Stimulated activated naive CD4-positive, alpha-beta T cell treated with Interleukin-2 at 50 U/mL for 16 hours (primary cell): ENCODE results near the gene ALX4.

Experiments
- DNase-seq: peaks from one replicate; lab custom pipeline; 2025; lab: John Stamatoyannopoulos, UW

Gene ALX4

GRCh38 chr11:44309478-44310205 is at the start of gene ALX4:
ALX4 (minus strand) TSS chr11:44310139; CDS start chr11:44310062, 77 bp downstream.
- DNase-seq = peak; percentile 13

- DNase-seq = no peak
Observed at GRCh38 chr11:44359162-44359561, 49.2 kb upstream of the ALX4 start.

GRCh38 chr11:44358713-44359112 is 48.8 kb upstream of the ALX4 start:
- DNase-seq = no peak

GRCh38 chr11:44357711-44358110 is 47.8 kb upstream of the ALX4 start:
- no peak for DNase-seq

GRCh38 chr11:44356351-44356750 is 46.4 kb upstream of the ALX4 start:
- DNase-seq = no peak

- DNase-seq = no peak
Observed at GRCh38 chr11:44351898-44352498, 42.1 kb upstream of the ALX4 start.

GRCh38 chr11:44351006-44351660 is 41.2 kb upstream of the ALX4 start:
- DNase-seq = no peak

GRCh38 chr11:44349328-44349727 is 39.4 kb upstream of the ALX4 start:
- no peak for DNase-seq

GRCh38 chr11:44348721-44349120 is 38.8 kb upstream of the ALX4 start:
- no peak for DNase-seq

GRCh38 chr11:44348114-44348513 is 38.2 kb upstream of the ALX4 start:
- no peak for DNase-seq

GRCh38 chr11:44347538-44347937 is 37.6 kb upstream of the ALX4 start:
- DNase-seq = no peak

GRCh38 chr11:44346983-44347382 is 37.0 kb upstream of the ALX4 start:
- no peak for DNase-seq

GRCh38 chr11:44345781-44346180 is 35.8 kb upstream of the ALX4 start:
- no peak for DNase-seq

- DNase-seq = no peak
Observed at GRCh38 chr11:44344921-44345320, 35.0 kb upstream of the ALX4 start.

GRCh38 chr11:44344423-44344820 is 34.5 kb upstream of the ALX4 start:
- DNase-seq = no peak

GRCh38 chr11:44343778-44344422 is 34.0 kb upstream of the ALX4 start:
- no peak for DNase-seq

GRCh38 chr11:44342616-44343015 is 32.7 kb upstream of the ALX4 start:
- no peak for DNase-seq

GRCh38 chr11:44340656-44341055 is 30.7 kb upstream of the ALX4 start:
- DNase-seq = no peak

- no peak for DNase-seq
Observed at GRCh38 chr11:44339530-44339883, 29.6 kb upstream of the ALX4 start.

- no peak for DNase-seq
Observed at GRCh38 chr11:44338698-44339529, 29.0 kb upstream of the ALX4 start.

- no peak for DNase-seq
Observed at GRCh38 chr11:44338026-44338425, 28.1 kb upstream of the ALX4 start.

GRCh38 chr11:44335919-44336318 is 26.0 kb upstream of the ALX4 start:
- no peak for DNase-seq
